Ishikawa (cell line): ENCODE results near the gene A2M.

Experiments used
- CREB1 ChIP-seq: IDR thresholded peaks from 2 replicates; pipeline ENCODE4 v1.6.1; 2012; ENCODE audit warnings: low read depth
- MAX ChIP-seq: IDR thresholded peaks from 2 replicates; pipeline ENCODE4 v1.6.1; 2012
- REST ChIP-seq: IDR thresholded peaks from 2 replicates; pipeline ENCODE4 v1.6.1; 2012; ENCODE audit warnings: low read depth, mild to moderate bottlenecking
- TCF12 ChIP-seq: IDR thresholded peaks from 2 replicates; pipeline ENCODE4 v1.6.1; 2012; ENCODE audit warnings: low read depth
- YY1 ChIP-seq: IDR thresholded peaks from 2 replicates; pipeline ENCODE4 v1.6.1; 2012; ENCODE audit warnings: low read depth

DNA sequence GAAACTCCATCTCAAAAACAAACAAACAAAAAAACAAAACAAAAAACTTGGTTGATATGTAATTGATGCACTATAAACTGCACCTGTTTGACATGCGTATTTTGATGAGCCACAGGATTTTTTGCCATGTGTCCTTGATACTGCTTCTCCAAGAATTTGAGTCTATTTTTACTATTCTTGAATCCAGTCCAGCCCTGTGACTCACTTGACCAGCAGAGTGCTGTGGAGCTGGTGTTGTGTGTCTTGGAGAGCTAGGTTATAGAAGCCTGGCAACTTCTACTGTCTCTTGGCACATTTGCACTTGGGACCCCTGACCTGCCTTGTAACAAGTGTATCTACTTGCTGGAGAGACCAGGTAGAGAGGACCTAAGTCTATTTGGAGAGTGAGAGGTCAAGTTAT is 74.4 kb downstream of the A2M start:
- TF ChIP-seq CREB1 (no peak), YY1 (no peak), TCF12 (no peak), MAX (no peak), REST (no peak)
